K562 (cell line): Measurements from ENCODE around the gene DUSP10. TPM values are rescaled to one million over a fixed set of nuclear protein-coding genes. Genes with fewer than 3 reads are reported as not detected.
A peak's percentile ranks its signal among the peaks of the same experiment; 100 is the strongest.

Source experiments
- ADNP ChIP-seq: fragments of 200-800 bp; sonication (Bioruptor generic); IDR thresholded peaks from 2 replicates; pipeline ENCODE4 v1.6.1; 2016; ENCODE audit warnings: missing genetic modification characterization, missing compliant biosample characterization
- EHMT2 ChIP-seq: fragments of 450-650 bp; IDR thresholded peaks from 2 replicates; pipeline ENCODE4 v1.6.1; 2018; ENCODE audit warnings: antibody characterized with exemption
- EP400 ChIP-seq: fragments of 450-650 bp; IDR thresholded peaks from 2 replicates; pipeline ENCODE4 v1.6.1; 2017; ENCODE audit warnings: antibody characterized with exemption, mild to moderate bottlenecking, moderate library complexity
- FOXM1 ChIP-seq, 2 experiments: fragments of 450-650 bp in 1 of 2; sonication (generic) in 1 of 2; formaldehyde crosslinking in 1 of 2; IDR thresholded peaks; 2 replicates each; pipeline versions ENCODE4 v1.6.1 to v1.9.0; 2017 to 2022; ENCODE audit warnings: low read depth in 2 of 2, mild to moderate bottlenecking in 2 of 2, missing genetic modification reagents in 1 of 2, moderate library complexity in 1 of 2
- HNRNPLL ChIP-seq: fragments of 200-400 bp; formaldehyde crosslinking; IDR thresholded peaks from 2 replicates; pipeline ENCODE4 v1.6.1; 2017; ENCODE audit warnings: low read length, low read depth, mild to moderate bottlenecking; ENCODE audit not compliant: poor library complexity, severe bottlenecking
- IRF9 ChIP-seq: fragments of 450-650 bp; IDR thresholded peaks from 2 replicates; pipeline ENCODE4 v1.6.1; 2016; ENCODE audit warnings: missing biosample characterization, missing genetic modification characterization
- KLF13 ChIP-seq: fragments of 450-650 bp; IDR thresholded peaks from 2 replicates; pipeline ENCODE4 v1.6.1; 2016; ENCODE audit warnings: missing genetic modification characterization, low read depth, mild to moderate bottlenecking, missing compliant biosample characterization, moderate library complexity, borderline replicate concordance
- MCM3 ChIP-seq: fragments of 450-650 bp; IDR thresholded peaks from 2 replicates; pipeline ENCODE4 v1.6.1; 2016
- NCOA4 ChIP-seq: fragments of 450-650 bp; IDR thresholded peaks from 2 replicates; pipeline ENCODE4 v1.6.1; 2018; ENCODE audit warnings: mild to moderate bottlenecking; ENCODE audit not compliant: partially characterized antibody
- POLR2G ChIP-seq: fragments of 200-400 bp; formaldehyde crosslinking; IDR thresholded peaks from 2 replicates; pipeline ENCODE4 v1.6.1; 2017; ENCODE audit warnings: low read depth, mild to moderate bottlenecking, antibody characterized with exemption, low read length, moderate library complexity
- RBM39 ChIP-seq: fragments of 200-400 bp; formaldehyde crosslinking; optimal IDR thresholded peaks from 2 replicates; pipeline ENCODE3; 2018; ENCODE audit warnings: low read depth, low read length
- SMAD4 ChIP-seq: fragments of 250-450 bp; sonication (Bioruptor Pico); conservative IDR thresholded peaks from 2 replicates; pipeline ENCODE4 v1.8.0; 2021; ENCODE audit warnings: inconsistent platforms, mild to moderate bottlenecking, moderate library complexity
- ZBTB9 ChIP-seq: fragments of 450-650 bp; formaldehyde crosslinking; IDR thresholded peaks from 2 replicates; pipeline ENCODE4 v1.4.0; 2020; ENCODE audit warnings: mild to moderate bottlenecking, moderate library complexity
- ZC3H8 ChIP-seq: fragments of 450-650 bp; IDR thresholded peaks from 2 replicates; pipeline ENCODE4 v1.6.1; 2017
- ZFP91 ChIP-seq: sonication (generic); formaldehyde crosslinking; IDR thresholded peaks from 2 replicates; pipeline ENCODE4 v1.8.0; 2022; ENCODE audit warnings: mild to moderate bottlenecking, missing genetic modification reagents
- ZKSCAN1 ChIP-seq: fragments of 150-350 bp; IDR thresholded peaks from 2 replicates; pipeline ENCODE4 v1.6.1; 2016; ENCODE audit warnings: low read depth, low read length
- ZNF280A ChIP-seq: fragments of 450-650 bp; IDR thresholded peaks from 2 replicates; pipeline ENCODE4 v1.6.1; 2018; ENCODE audit warnings: mild to moderate bottlenecking, low read depth; ENCODE audit not compliant: partially characterized antibody
- polyA plus RNA-seq, 8 experiments: library from polyadenylated mRNA; depleted of rRNA in 4 of 8; stranded (reverse) in 5 of 8; unstranded in 3 of 8; fragments of >200 nt; fragmentation: Nextera tagmentation in 2 of 8; fragmentation: Illumina TruSeq in 1 of 8; extraction: Ambion mirVana in 2 of 8; extraction: Trizol in 1 of 8; gene quantifications; 2 replicates each; pipeline versions ENCODE4 v1.2.1 to v1.2.3, GENCODE V29; 2011 to 2014; ENCODE audit warnings: inconsistent platforms in 1 of 8, missing spikeins in 1 of 8
- total RNA-seq, 7 experiments: library from RNA; depleted of rRNA in 6 of 7; stranded (reverse); fragments of >200 nt in 6 of 7; fragmentation: Illumina TruSeq in 2 of 7; extraction: Trizol in 2 of 7; gene quantifications; 2 replicates each; pipeline versions ENCODE4 v1.2.1 to v1.2.3, GENCODE V29; 2011 to 2021; ENCODE audit warnings: low replicate concordance in 1 of 7
- TF ChIP-seq, protein P1 (sequence below): fragments of 450-650 bp; IDR thresholded peaks from 2 replicates; pipeline ENCODE4 v1.6.1; 2016
- TF ChIP-seq, protein P2 (sequence below): fragments of 250-450 bp; sonication (Bioruptor Pico); IDR thresholded peaks from 2 replicates; pipeline ENCODE4 v1.8.0; 2021; ENCODE audit warnings: mild to moderate bottlenecking, moderate library complexity

DUSP10 gene
- total and polyA plus RNA-seq, 9 of the 15 experiments (the other 6 are each of a cell fraction or from before 2014, with no cell fraction given) = 1.7 to 8.3 (median 6.1) TPM

DNA sequence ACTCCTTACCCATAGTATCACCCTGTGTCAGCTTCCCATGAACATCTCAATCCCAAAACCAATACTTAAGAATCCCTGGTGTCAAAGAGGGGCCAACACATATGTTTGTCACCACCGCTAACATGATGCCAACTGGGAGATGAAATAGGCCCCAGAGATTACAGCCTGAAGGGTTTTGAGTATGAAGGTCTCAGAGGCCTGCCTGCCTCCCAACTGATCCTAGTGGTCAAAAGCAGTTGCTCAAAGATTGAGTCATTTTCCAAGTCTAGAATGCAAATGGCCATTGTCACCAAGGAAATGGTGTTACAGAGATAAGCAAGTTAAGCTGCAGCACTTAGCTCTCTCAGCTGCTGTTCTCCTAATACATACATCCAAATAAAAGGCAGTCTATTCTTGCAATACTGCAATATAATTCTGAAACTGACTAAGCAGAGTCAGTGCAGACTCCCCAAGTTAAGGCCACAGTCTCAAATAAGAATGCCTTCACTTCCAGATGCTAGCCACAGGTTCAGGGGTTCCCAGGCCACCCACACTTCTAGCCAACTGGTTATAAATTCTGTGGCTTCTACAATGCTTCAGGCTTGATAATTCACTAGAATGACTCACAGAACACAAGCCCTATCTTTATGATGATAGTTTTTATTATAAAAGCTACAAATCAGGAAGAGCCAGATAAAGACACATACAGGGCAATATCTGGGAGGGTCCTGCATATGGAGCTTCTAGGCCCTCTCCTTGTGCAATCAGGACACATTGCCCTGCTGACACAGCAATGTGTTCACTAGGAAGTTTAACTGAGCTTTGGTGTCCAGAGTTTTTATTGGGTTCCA lies 18.7 kb downstream of the DUSP10 start (continued):
- TF ChIP-seq, protein P1, sequence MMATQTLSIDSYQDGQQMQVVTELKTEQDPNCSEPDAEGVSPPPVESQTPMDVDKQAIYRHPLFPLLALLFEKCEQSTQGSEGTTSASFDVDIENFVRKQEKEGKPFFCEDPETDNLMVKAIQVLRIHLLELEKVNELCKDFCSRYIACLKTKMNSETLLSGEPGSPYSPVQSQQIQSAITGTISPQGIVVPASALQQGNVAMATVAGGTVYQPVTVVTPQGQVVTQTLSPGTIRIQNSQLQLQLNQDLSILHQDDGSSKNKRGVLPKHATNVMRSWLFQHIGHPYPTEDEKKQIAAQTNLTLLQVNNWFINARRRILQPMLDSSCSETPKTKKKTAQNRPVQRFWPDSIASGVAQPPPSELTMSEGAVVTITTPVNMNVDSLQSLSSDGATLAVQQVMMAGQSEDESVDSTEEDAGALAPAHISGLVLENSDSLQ = no peak
- TF ChIP-seq NCOA4 (no peak), KLF13 (tag) (no peak), SMAD4 (CRISPR knock-in tag) (peak; percentile 75), EP400 (no peak; the same call in 1 of the 2 replicates), RBM39 (no peak), ZC3H8 (no peak), POLR2G (no peak), ADNP (tag) (no peak), EHMT2 (peak; percentile 76; the same call in 1 of the 2 replicates), ZFP91 (CRISPR knock-in tag) (no peak), ZBTB9 (peak; percentile 54; the same call in 1 of the 2 replicates), IRF9 (tag) (peak; percentile 37; the same call in 1 of the 2 replicates), ZNF280A (no peak), FOXM1 (IDR thresholded peaks at IDR 0.05; ENCODE audit: low read depth) (0 out of 2 replicates have a peak, but pooled peaks have one; percentile 11), FOXM1 (CRISPR knock-in tag; IDR thresholded peaks at IDR 0.05; ENCODE audit: low read depth) (no peak), HNRNPLL (no peak), MCM3 (no peak), ZKSCAN1 (no peak)
- TF ChIP-seq, protein P2, sequence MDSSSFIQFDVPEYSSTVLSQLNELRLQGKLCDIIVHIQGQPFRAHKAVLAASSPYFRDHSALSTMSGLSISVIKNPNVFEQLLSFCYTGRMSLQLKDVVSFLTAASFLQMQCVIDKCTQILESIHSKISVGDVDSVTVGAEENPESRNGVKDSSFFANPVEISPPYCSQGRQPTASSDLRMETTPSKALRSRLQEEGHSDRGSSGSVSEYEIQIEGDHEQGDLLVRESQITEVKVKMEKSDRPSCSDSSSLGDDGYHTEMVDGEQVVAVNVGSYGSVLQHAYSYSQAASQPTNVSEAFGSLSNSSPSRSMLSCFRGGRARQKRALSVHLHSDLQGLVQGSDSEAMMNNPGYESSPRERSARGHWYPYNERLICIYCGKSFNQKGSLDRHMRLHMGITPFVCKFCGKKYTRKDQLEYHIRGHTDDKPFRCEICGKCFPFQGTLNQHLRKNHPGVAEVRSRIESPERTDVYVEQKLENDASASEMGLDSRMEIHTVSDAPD (CRISPR knock-in tag) = 0 out of 2 replicates have a peak, but pooled peaks have one; percentile 22
